ENCODE measurements around the gene PGAP6. TPM values are rescaled to one million over a fixed set of nuclear protein-coding genes. Genes with fewer than 3 reads are reported as not detected.

PGAP6 gene
- total RNA-seq, 1 donor from 2014 or later = 47.6 TPM

DNA sequence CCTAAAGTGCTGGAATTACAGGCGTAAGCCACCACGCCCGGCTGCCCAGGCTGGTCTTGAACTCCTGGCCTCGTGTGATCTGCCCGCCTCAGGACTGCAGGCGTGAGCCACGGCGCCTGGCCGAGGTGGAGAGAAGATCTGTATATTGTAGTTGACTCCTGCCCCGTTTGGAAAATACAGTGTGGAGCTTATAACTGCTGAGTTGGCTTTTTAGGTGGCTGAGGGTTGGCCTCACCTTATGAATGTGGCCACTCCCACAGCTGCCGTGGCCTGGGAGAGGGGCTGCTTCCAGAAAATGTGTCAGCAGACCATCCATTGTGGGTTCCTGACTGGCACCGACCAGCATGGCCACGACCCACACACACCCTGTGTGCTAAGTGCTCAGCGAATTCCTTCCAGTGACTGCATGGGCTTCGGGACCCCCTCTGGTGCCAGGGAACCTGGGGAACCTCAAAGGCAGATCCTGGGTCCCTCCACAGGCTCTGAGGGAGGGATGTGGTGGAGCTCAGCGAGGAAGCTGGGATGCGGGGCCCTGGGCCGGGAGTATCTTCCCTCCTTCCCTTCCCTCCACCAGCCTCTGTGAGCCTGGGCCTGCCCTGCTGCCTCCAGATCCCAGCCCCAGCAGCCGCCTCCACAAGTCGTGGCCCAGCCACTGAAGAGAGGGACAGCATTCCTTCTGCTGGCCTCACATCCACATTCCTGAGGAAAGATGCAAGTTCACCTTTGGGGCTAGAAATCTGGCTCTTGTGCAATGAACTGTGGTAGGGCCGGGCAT is 32.8 kb upstream of the PGAP6 start:
- Histone ChIP-seq H3K36me3 (peaks cover 0 to 22% of the 10 kb centered on the region in 2 donors), H3K4me1 (no peaks in the 10 kb centered on the region), H3K27me3 (no peaks in the 10 kb centered on the region), H3K9me3 (no peaks in the 10 kb centered on the region), H3K4me3 (no peak overlapping the region), H3K27ac (no peak overlapping the region)
- intact Hi-C loops (cut with DNase I) = no loop called here
- DNase-seq (ENCODE audit: low spot score in 2 of 2) = no peak
- no peak for TF ChIP-seq CTCF (IDR thresholded peaks at IDR 0.05)

DNA sequence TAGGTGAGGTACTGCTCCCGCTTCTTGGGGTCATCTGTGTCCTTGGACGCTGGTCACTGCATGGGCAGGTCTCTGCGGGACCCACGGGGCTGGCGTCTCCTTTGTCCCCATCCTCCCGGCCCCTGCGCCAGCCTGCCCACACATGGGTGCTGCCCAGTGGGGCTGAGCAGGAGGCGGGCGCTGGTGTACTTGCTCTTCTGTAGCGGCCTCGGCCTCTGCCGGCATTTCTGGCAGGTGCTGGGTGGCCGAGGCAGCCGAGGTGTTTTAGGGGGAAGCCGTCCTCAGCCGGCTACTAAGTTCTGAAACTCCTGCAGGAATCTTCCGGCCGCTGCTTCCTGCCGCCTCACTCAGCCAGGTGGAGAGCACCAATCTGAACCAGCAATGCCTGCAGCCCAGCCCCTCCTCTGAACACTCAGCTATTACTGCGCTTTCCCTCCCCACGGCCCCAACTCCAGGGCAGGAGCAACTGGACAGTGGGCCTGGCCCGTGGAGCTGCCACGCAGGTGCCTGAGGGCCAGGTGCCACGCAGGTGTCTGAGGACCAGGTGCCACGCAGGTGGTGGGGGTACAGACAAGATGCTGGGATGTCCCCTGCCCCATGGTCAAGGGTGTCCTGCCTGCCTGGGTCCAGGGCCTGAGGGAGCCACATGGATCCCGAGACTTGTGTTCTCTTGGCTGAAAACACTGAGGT is 29.9 kb upstream of the PGAP6 start:
- Histone ChIP-seq H3K27ac (no peak overlapping the region), H3K36me3 (peaks cover 0 to 22% of the 10 kb centered on the region in 2 donors), H3K9me3 (no peaks in the 10 kb centered on the region), H3K27me3 (no peaks in the 10 kb centered on the region), H3K4me1 (no peaks in the 10 kb centered on the region), H3K4me3 (no peak overlapping the region)
- no peak for DNase-seq (ENCODE audit: low spot score in 2 of 2)
- TF ChIP-seq CTCF (IDR thresholded peaks at IDR 0.05) = no peak
- intact Hi-C loops (cut with DNase I) = no loop called here

GRCh38 chr16:410516-411178 is 28.9 kb upstream of the PGAP6 start:
- no peak for TF ChIP-seq CTCF (IDR thresholded peaks at IDR 0.05)
- Histone ChIP-seq H3K9me3 (no peaks in the 10 kb centered on the region), H3K27ac (no peak overlapping the region), H3K4me1 (no peaks in the 10 kb centered on the region), H3K36me3 (peaks cover 0 to 22% of the 10 kb centered on the region in 2 donors), H3K27me3 (no peaks in the 10 kb centered on the region), H3K4me3 (no peak overlapping the region)
- DNase-seq (ENCODE audit: low spot score in 2 of 2) = no peak
- intact Hi-C loops (cut with DNase I) = no loop called here

DNA sequence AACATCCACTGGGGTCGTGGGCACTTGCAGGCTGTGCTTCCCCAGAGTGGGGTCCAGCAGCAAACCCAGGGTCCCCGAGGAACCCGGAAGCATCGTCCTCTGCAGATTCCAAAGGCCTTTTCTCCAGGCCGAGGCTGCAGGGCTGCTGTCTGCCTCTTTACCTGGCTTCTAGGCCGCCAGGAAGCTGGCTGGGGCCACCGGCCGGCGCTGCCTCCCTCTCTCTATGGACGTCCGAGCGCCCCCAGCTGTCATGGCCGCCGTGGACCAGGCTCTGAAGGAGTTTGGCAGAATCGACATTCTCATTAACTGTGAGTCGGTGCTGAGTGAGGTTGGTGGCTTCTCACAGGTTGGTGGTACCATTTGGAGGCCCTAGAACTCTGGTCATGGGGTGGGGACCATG is 25.5 kb upstream of the PGAP6 start:
- Histone ChIP-seq H3K4me1 (peaks cover 0 to under 1% of the 10 kb centered on the region in 2 donors), H3K36me3 (peaks cover 0 to 22% of the 10 kb centered on the region in 2 donors), H3K27ac (no peak overlapping the region), H3K9me3 (no peaks in the 10 kb centered on the region), H3K27me3 (no peaks in the 10 kb centered on the region), H3K4me3 (no peak overlapping the region)
- no peak for DNase-seq (ENCODE audit: low spot score in 2 of 2)
- no peak for TF ChIP-seq CTCF (IDR thresholded peaks at IDR 0.05)
- intact Hi-C loops (cut with DNase I) = no loop called here

GRCh38 chr16:405548-406506 is 24.0 kb upstream of the PGAP6 start:
- TF ChIP-seq CTCF (IDR thresholded peaks at IDR 0.05) = no peak
- no peaks in the 10 kb centered on the region for H3K27me3 ChIP-seq
- no peak overlapping the region for H3K27ac ChIP-seq
- H3K36me3 ChIP-seq = peaks cover 0 to 8% of the 10 kb centered on the region in 2 donors
- no peaks in the 10 kb centered on the region for H3K9me3 ChIP-seq
- peaks cover 0 to 4% of the 10 kb centered on the region in 2 donors for H3K4me1 ChIP-seq
- intact Hi-C loops (cut with DNase I) = no loop called here
- H3K4me3 ChIP-seq = no peak overlapping the region
- no peak for DNase-seq (ENCODE audit: low spot score in 2 of 2)

Measured in ascending aorta (tissue), 2 donors.